Chondrocyte (in vitro differentiated cells): ENCODE results near the gene CCDC137. TPM values are rescaled to one million over a fixed set of nuclear protein-coding genes. Genes with fewer than 3 reads are reported as not detected.

ENCODE experiments used
- DNase-seq: peaks from one replicate; pipeline ENCODE4 v3.0.0; 2021; ENCODE audit warnings: mixed read lengths, low spot score
- H3K27ac Mint-ChIP-seq: one replicate; pipeline ENCODE4 v1.8.0; 2021; ENCODE audit warnings: mild to moderate bottlenecking, moderate library complexity, mixed read lengths; ENCODE audit not compliant: unreplicated experiment
- H3K27me3 Mint-ChIP-seq: 2 replicates; pipeline ENCODE4 v1.8.0; 2021; ENCODE audit warnings: low read depth, mixed read lengths
- H3K36me3 Mint-ChIP-seq: 2 replicates; pipeline ENCODE4 v1.8.0; 2021; ENCODE audit warnings: low read depth, mixed read lengths
- H3K4me1 Mint-ChIP-seq: 2 replicates; pipeline ENCODE4 v1.8.0; 2021; ENCODE audit warnings: low read depth, mild to moderate bottlenecking, mixed read lengths
- H3K4me3 Mint-ChIP-seq: one replicate; pipeline ENCODE4 v1.8.0; 2021; ENCODE audit warnings: mild to moderate bottlenecking, moderate library complexity, mixed read lengths; ENCODE audit not compliant: unreplicated experiment
- H3K9me3 Mint-ChIP-seq: 2 replicates; pipeline ENCODE4 v1.8.0; 2021; ENCODE audit warnings: low read depth, mixed read lengths
- total RNA-seq: library from RNA; stranded (reverse); gene quantifications from 3 replicates; pipeline ENCODE4 v1.2.1, GENCODE V29; 2021
- TF ChIP-seq, protein P1 (sequence below): fragments of 200-600 bp; sonication (generic); IDR thresholded peaks from 2 replicates; pipeline ENCODE4 v1.5.0; 2021; ENCODE audit warnings: antibody characterized with exemption, mild to moderate bottlenecking, moderate library complexity

Gene CCDC137
- total RNA-seq, 1 donor from 2014 or later, result 15.4 TPM

DNA sequence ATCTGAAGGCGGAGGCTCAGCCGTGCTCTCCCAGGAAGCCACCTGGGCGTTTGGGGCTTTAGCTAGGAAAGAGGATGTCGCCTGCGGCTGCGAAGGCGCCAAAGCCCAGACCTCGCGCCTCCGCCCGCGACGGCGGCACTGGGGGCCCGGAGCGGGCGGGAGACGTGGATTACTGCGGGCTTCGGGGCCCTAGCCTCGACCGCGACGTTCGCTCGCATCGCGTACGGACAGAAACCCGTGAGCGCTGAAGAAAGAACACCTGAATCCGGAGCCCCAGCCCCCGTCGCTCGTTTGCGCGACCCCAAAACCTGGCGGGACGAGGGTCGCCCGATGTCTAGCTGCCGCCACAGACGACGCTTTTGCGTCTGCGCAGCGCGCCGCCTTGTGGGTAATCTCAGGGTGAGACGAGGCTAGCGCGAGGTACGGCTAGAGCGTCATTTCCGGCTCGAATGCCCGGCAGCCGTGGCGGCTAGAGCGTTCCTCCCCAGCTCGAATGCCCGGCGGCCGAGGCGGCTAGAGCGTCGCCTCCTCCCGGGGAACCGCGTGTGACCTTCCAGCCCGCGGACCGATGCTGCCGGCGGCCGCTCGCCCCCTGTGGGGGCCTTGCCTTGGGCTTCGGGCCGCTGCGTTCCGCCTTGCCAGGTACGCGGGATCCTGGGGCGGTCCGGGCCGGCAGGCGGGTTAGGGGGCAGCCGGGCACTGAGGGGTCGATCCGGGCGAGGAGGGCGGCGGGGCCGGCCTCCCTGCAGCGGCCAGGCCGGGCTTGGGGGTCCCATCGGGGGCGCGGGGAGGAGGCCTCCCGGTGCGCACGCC, 36.6 kb downstream of the CCDC137 start, which contains the start of gene MRPL12:
MRPL12 (plus strand) TSS at position 434 of the 813 bp plus-strand sequence; CDS start at position 569, 135 bp downstream.
- Mint-ChIP-seq H3K4me1 (peaks cover 28% of the 10 kb centered on the region), H3K9me3 (no peaks in the 10 kb centered on the region), H3K4me3 (peak within 1 kb of the TSS; percentile 95), H3K27ac (peak within 1 kb of the TSS; percentile 95), H3K27me3 (no peaks in the 10 kb centered on the region), H3K36me3 (peaks cover 18% of the 10 kb centered on the region)
- TF ChIP-seq, protein P1, sequence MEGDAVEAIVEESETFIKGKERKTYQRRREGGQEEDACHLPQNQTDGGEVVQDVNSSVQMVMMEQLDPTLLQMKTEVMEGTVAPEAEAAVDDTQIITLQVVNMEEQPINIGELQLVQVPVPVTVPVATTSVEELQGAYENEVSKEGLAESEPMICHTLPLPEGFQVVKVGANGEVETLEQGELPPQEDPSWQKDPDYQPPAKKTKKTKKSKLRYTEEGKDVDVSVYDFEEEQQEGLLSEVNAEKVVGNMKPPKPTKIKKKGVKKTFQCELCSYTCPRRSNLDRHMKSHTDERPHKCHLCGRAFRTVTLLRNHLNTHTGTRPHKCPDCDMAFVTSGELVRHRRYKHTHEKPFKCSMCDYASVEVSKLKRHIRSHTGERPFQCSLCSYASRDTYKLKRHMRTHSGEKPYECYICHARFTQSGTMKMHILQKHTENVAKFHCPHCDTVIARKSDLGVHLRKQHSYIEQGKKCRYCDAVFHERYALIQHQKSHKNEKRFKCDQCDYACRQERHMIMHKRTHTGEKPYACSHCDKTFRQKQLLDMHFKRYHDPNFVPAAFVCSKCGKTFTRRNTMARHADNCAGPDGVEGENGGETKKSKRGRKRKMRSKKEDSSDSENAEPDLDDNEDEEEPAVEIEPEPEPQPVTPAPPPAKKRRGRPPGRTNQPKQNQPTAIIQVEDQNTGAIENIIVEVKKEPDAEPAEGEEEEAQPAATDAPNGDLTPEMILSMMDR, result peak; percentile 60
- no peak for DNase-seq

DNA sequence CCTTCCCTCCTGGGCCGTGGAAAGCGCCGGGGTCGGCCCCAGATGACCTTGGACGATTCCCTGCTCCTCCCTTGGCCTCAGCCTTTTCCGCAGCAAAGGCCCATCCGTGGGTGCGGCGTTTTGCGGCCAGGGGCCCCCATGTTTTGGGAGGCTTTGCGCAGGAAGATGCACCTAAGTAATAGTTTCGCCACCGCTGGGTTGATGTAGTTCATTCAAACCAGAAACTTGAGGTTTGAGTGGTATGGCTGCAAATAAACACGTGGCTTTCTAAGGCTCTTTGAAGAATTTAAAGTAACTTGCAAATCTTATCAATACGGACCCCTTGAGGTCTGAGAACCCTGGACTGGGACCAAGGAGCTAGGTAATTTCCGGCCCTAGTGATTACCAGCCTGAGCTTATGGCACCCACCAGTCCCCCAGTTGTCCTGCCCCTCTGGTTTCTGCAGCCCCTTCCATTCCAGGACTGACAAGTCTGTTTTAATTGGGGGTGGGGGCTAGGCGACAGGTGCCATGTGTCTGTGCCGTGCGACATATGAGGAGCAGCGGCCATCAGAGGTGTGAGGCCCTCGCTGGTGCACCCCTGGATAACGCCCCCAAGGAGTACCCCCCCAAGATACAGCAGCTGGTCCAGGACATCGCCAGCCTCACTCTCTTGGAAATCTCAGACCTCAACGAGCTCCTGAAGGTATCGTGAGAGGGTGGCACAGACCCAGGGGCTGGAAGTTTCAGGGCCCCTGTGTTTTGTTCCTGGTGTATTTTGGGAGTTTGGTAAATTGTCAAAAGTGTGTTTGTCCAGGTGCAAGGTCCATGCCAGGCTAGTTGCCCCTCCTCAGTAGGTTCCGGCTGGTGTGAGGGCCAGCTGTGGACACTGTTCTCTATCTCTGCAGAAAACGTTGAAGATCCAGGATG, 37.5 kb downstream of the CCDC137 start:
- no peaks in the 10 kb centered on the region for H3K9me3 Mint-ChIP-seq
- no peak for DNase-seq
- H3K27ac Mint-ChIP-seq, result peak overlapping the region; percentile 54
- peak overlapping the region; percentile 95 for H3K4me3 Mint-ChIP-seq
- no peaks in the 10 kb centered on the region for H3K27me3 Mint-ChIP-seq
- H3K36me3 Mint-ChIP-seq, result peaks cover 15% of the 10 kb centered on the region
- TF ChIP-seq, protein P1, result no peak
- H3K4me1 Mint-ChIP-seq, result peaks cover 28% of the 10 kb centered on the region

DNA sequence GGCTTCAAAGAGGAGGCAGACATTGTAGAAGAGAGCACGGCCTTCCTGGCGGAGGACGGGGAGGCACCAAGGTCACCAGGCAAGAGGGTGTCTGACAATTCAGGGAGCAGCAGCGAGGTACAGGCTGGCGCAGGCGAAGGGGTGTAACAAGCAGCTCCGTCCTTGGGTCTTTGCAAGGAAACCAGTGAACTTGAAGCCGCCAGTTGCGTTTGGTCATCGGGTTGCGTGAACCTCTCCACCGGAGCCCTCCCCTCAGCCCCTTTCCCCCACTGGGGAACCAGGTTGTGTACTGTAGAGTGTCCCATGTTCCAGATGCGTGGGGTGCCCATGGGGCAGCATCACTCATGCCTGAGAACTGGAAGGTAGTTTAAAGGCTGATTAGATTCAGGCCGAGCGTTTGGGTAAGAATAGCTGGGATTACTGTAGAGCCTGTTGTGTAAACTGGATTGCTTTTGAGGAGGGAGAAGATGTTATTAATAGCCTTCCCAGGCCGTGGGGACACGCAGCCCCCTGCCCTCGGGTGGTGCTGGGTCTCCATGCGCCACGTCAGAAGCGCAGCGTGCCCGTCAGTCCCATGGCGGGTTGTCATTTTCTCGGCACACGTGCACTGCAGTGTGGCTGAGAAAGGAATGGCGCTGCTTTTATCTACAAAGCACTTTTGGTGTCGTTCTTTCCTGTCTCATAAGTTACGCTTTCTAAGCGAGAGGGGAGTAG, 39.1 kb downstream of the CCDC137 start:
- Mint-ChIP-seq H3K36me3 (peaks cover 12% of the 10 kb centered on the region), H3K27ac (no peak overlapping the region), H3K4me3 (peak overlapping the region; percentile 9), H3K4me1 (peaks cover 30% of the 10 kb centered on the region), H3K9me3 (no peaks in the 10 kb centered on the region), H3K27me3 (no peaks in the 10 kb centered on the region)
- TF ChIP-seq, protein P1, result no peak
- DNase-seq, result no peak

DNA sequence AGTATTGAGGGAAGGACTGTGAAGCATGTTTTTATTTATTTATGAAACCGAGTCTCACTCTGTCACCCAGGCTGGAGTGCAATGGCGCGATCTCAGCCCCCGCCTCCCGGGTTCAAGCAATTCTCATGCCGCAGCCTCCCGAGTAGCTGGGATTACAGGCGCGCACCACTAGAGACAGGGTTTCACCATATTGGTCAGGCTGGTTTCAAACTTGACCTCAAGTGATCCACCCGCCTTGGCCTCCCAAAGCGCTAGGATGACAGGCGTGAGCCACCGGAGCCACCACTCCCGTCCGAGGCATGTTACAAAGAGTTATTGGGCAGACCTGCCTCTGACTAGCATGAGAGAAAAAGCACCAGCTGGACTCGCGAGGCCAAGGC, 39.7 kb downstream of the CCDC137 start:
- Mint-ChIP-seq H3K4me3 (no peak overlapping the region), H3K27ac (no peak overlapping the region), H3K9me3 (no peaks in the 10 kb centered on the region)

More for the DNA sequence above, 39.7 kb downstream of the CCDC137 start:
- Mint-ChIP-seq H3K36me3 (peaks cover 12% of the 10 kb centered on the region), H3K4me1 (peaks cover 30% of the 10 kb centered on the region), H3K27me3 (no peaks in the 10 kb centered on the region)
- DNase-seq, result no peak
- TF ChIP-seq, protein P1, result no peak
